Thyroid gland (tissue), 4 donors: ENCODE results near the gene BIVM. TPM values are rescaled to one million over a fixed set of nuclear protein-coding genes. Genes with fewer than 3 reads are reported as not detected.

Experiments
- DNase-seq, 2 donors: peaks; one replicate each; pipeline ENCODE4 v3.0.0-alpha.2; 2019
- H3K27ac ChIP-seq, 3 donors: fragments of 200-600 bp; sonication (generic); 1 replicate in 2 of 3; 2 replicates in 1 of 3; pipeline ENCODE4 v1.5.1; 2016 to 2019; ENCODE audit warnings: mild to moderate bottlenecking in 1 of 3, moderate library complexity in 1 of 3
- H3K27me3 ChIP-seq: fragments of 200-600 bp; sonication (generic); one replicate; pipeline ENCODE4 v1.5.1; 2019
- H3K36me3 ChIP-seq, 2 donors: fragments of 200-600 bp; sonication (generic); one replicate each; pipeline ENCODE4 v1.5.1; 2016 to 2019
- H3K4me1 ChIP-seq, 2 donors: fragments of 200-600 bp; sonication (generic); one replicate each; pipeline ENCODE4 v1.5.1; 2017 to 2019
- H3K4me3 ChIP-seq, 3 donors: fragments of 200-600 bp; sonication (generic); replicated peaks in 1 of 3; 1 replicate in 2 of 3; 2 replicates in 1 of 3; pipeline ENCODE4 v1.5.1; 2016; ENCODE audit warnings: mild to moderate bottlenecking in 1 of 3
- H3K9me3 ChIP-seq: fragments of 200-600 bp; sonication (generic); one replicate; pipeline ENCODE4 v1.5.1; 2017
- CTCF ChIP-seq, 6 experiments: fragments of 200-600 bp in 3 of 6; fragments of 450-650 bp in 3 of 6; sonication (generic) in 3 of 6; IDR thresholded peaks; one replicate each; pipeline ENCODE4 v1.5.1; 2016 to 2019; ENCODE audit warnings: antibody characterized with exemption in 6 of 6, mild to moderate bottlenecking in 2 of 6, inconsistent platforms in 1 of 6, moderate library complexity in 1 of 6
- POLR2A ChIP-seq, 2 donors: fragments of 450-650 bp; IDR thresholded peaks; one replicate each; pipeline ENCODE4 v1.6.1; 2017; ENCODE audit warnings: antibody characterized with exemption in 2 of 2, mild to moderate bottlenecking in 2 of 2, moderate library complexity in 1 of 2
- WGBS, 2 donors: methylation state at CpG; one replicate each; pipeline ENCODE4 v1.1.5; 2017; 5-methylcytosine and 5-hydroxymethylcytosine counted together
- intact Hi-C: fragments of 100-400 bp; cut with DNase I; formaldehyde crosslinking; loops from one replicate; pipeline ENCODE4 v1.15.1; 2023
- total RNA-seq, 4 donors: library from RNA; depleted of rRNA; stranded (reverse); fragments of >200 nt; gene quantifications; one replicate each; pipeline ENCODE4 v1.2.3, GENCODE V29; 2016

The BIVM gene
- total RNA-seq, 4 donors from 2014 or later, result 16.5 to 27.2 (median 25.5) TPM

GRCh38 chr13:102800145-102801041, 1.5 kb downstream of the BIVM start:
- 4 to 5% methylated on average over 29 to 31 of the region's 81 CpGs for WGBS, 2 donors
- Histone ChIP-seq H3K4me3 (peak overlapping the region; percentile 37 to 77 (median 66)), H3K27ac (peak overlapping the region; percentile 48 to 76 (median 69)), H3K4me1 (peaks cover 0 to 10% of the 10 kb centered on the region in 2 donors), H3K9me3 (no peaks in the 10 kb centered on the region), H3K36me3 (no peaks in the 10 kb centered on the region), H3K27me3 (no peaks in the 10 kb centered on the region)
- intact Hi-C loops, result no loop called here
- peak; percentile 77 to 81 for DNase-seq
- TF ChIP-seq POLR2A (IDR thresholded peaks at IDR 0.05), result peak in 1 of 2 donors; percentile 34
- peak; percentile 15 to 77 (median 55) for TF ChIP-seq CTCF (IDR thresholded peaks at IDR 0.05)

GRCh38 chr13:102805680-102806079, 6.8 kb downstream of the BIVM start:
- no peak for DNase-seq
- intact Hi-C loops, result no loop called here

DNA sequence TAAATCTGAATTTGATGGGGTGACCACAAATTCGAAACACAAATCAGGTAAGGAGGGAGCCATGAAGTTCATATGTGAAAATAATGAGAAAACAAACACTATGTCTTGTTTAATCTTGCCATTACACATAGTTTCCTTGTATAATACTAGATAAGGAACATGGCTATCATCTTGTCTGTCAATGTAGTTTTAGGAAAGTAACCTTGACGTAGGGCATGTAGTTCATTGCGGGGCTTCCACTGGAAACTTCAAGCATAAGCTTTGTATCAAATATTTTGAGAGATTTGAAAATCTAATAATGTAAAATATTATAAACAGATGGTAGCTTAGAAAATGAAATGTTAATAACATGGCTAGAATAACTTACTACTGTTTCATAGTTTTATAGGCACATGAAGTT, 8.8 kb downstream of the BIVM start:
- TF ChIP-seq POLR2A (IDR thresholded peaks at IDR 0.05) (no peak), CTCF (IDR thresholded peaks at IDR 0.05) (no peak)
- no peak for DNase-seq
- no peaks in the 10 kb centered on the region for H3K9me3 ChIP-seq
- no peak overlapping the region for H3K27ac ChIP-seq
- 96 to 99% methylated on average over 3 of the region's 3 CpGs for WGBS, 2 donors
- H3K4me1 ChIP-seq, result no peaks in the 10 kb centered on the region
- H3K4me3 ChIP-seq, result no peak overlapping the region
- intact Hi-C loops, result no loop called here
- no peaks in the 10 kb centered on the region for H3K27me3 ChIP-seq
- H3K36me3 ChIP-seq, result peaks cover 0 to 3% of the 10 kb centered on the region in 2 donors

More at GRCh38 chr13:102805680-102806079, 6.8 kb downstream of the BIVM start:
- Histone ChIP-seq H3K36me3 (peaks cover 0 to under 1% of the 10 kb centered on the region in 2 donors), H3K27ac (no peak overlapping the region), H3K4me3 (no peak overlapping the region), H3K4me1 (peaks cover 0 to 9% of the 10 kb centered on the region in 2 donors), H3K9me3 (no peaks in the 10 kb centered on the region), H3K27me3 (no peaks in the 10 kb centered on the region)
- 98 to 99% methylated on average over 3 of the region's 3 CpGs for WGBS, 2 donors
- no peak for TF ChIP-seq POLR2A (IDR thresholded peaks at IDR 0.05)
- TF ChIP-seq CTCF (IDR thresholded peaks at IDR 0.05), result no peak

- no peak for DNase-seq
- TF ChIP-seq POLR2A (IDR thresholded peaks at IDR 0.05) (no peak), CTCF (IDR thresholded peaks at IDR 0.05) (no peak)
These were observed 13.8 kb downstream of the BIVM start for GRCh38 chr13:102812611-102813287.

More at GRCh38 chr13:102812611-102813287, 13.8 kb downstream of the BIVM start:
- H3K9me3 ChIP-seq, result no peaks in the 10 kb centered on the region
- H3K36me3 ChIP-seq, result peaks cover 0 to 9% of the 10 kb centered on the region in 2 donors
- no peak overlapping the region for H3K4me3 ChIP-seq
- H3K27me3 ChIP-seq, result no peaks in the 10 kb centered on the region
- intact Hi-C loops, result no loop called here
- H3K27ac ChIP-seq, result no peak overlapping the region
- H3K4me1 ChIP-seq, result no peaks in the 10 kb centered on the region
